ENCODE measurements around the gene EFCAB9. TPM values are rescaled to one million over a fixed set of nuclear protein-coding genes. Genes with fewer than 3 reads are reported as not detected.
"Not testable (repeated sequence)": the region's sequence is repeated elsewhere in the genome, so short reads cannot be mapped to it uniquely, and the experiment has no call there.

The EFCAB9 gene
- polyA plus RNA-seq, 4 donors = not detected

- DNase-seq (ENCODE audit: low read depth in 4 of 4, low spot score in 3 of 4) = no peak
Observed at GRCh38 chr5:172187118-172188032, 6.6 kb upstream of the EFCAB9 start.

GRCh38 chr5:172188033-172188892 is 5.7 kb upstream of the EFCAB9 start, which contains the start of gene STK10:
TSS of gene STK10 (minus strand) at chr5:172188224. CDS start at chr5:172188042, 182 bp downstream.
- DNase-seq (ENCODE audit: low read depth in 4 of 4, low spot score in 3 of 4) = peak; percentile 70 to 77 (median 74)

- DNase-seq (ENCODE audit: low read depth in 4 of 4, low spot score in 3 of 4) = no peak
Observed at GRCh38 chr5:172188893-172189692, 4.9 kb upstream of the EFCAB9 start.

- DNase-seq (ENCODE audit: low read depth in 4 of 4, low spot score in 3 of 4) = no peak
Observed at GRCh38 chr5:172189693-172190296, 4.2 kb upstream of the EFCAB9 start.

GRCh38 chr5:172194985-172195774 is 1.2 kb downstream of the EFCAB9 start:
- DNase-seq (ENCODE audit: low read depth in 4 of 4, low spot score in 3 of 4) = no peak

- not testable (repeated sequence) for DNase-seq (ENCODE audit: low read depth in 4 of 4, low spot score in 3 of 4)
Observed at GRCh38 chr5:172197775-172198174, 3.8 kb downstream of the EFCAB9 start.

GRCh38 chr5:172199446-172199845 is 5.5 kb downstream of the EFCAB9 start:
- no peak for DNase-seq (ENCODE audit: low read depth in 4 of 4, low spot score in 3 of 4)

- no peak for DNase-seq (ENCODE audit: low read depth in 4 of 4, low spot score in 3 of 4)
Observed at GRCh38 chr5:172200476-172200875, 6.5 kb downstream of the EFCAB9 start.

GRCh38 chr5:172205984-172206383 is 12.0 kb downstream of the EFCAB9 start:
- DNase-seq (ENCODE audit: low read depth in 4 of 4, low spot score in 3 of 4) = not testable (repeated sequence)

- no peak for DNase-seq (ENCODE audit: low read depth in 4 of 4, low spot score in 3 of 4)
Observed at GRCh38 chr5:172207511-172207910, 13.5 kb downstream of the EFCAB9 start.

- no peak for DNase-seq (ENCODE audit: low read depth in 4 of 4, low spot score in 3 of 4)
Observed at GRCh38 chr5:172209714-172210113, 15.7 kb downstream of the EFCAB9 start.

GRCh38 chr5:172211676-172212075 is 17.7 kb downstream of the EFCAB9 start:
- DNase-seq (ENCODE audit: low read depth in 4 of 4, low spot score in 3 of 4) = no peak

- DNase-seq (ENCODE audit: low read depth in 4 of 4, low spot score in 3 of 4) = no peak
Observed at GRCh38 chr5:172213126-172213525, 19.2 kb downstream of the EFCAB9 start.

GRCh38 chr5:172216345-172216744 is 22.4 kb downstream of the EFCAB9 start:
- DNase-seq (ENCODE audit: low read depth in 4 of 4, low spot score in 3 of 4) = no peak

GRCh38 chr5:172219296-172219695 is 25.3 kb downstream of the EFCAB9 start:
- DNase-seq (ENCODE audit: low read depth in 4 of 4, low spot score in 3 of 4) = no peak

GRCh38 chr5:172223901-172224873 is 30.2 kb downstream of the EFCAB9 start:
- no peak for DNase-seq (ENCODE audit: low read depth in 4 of 4, low spot score in 3 of 4)

GRCh38 chr5:172224996-172225395 is 31.0 kb downstream of the EFCAB9 start:
- no peak for DNase-seq (ENCODE audit: low read depth in 4 of 4, low spot score in 3 of 4)

- DNase-seq (ENCODE audit: low read depth in 4 of 4, low spot score in 3 of 4) = no peak
Observed at GRCh38 chr5:172229904-172230303, 35.9 kb downstream of the EFCAB9 start.

Measured in left renal pelvis (tissue), 4 donors.